NCI-H2227 (cell line): ENCODE data around the gene CDH5.

ENCODE experiments used
- DNase-seq: peaks from one replicate; lab custom pipeline; 2025; ENCODE audit not compliant: unreplicated experiment; lab: John Stamatoyannopoulos, UW

The CDH5 gene

GRCh38 chr16:66372078-66372897 is 5.8 kb downstream of the CDH5 start:
- no peak for DNase-seq

DNA sequence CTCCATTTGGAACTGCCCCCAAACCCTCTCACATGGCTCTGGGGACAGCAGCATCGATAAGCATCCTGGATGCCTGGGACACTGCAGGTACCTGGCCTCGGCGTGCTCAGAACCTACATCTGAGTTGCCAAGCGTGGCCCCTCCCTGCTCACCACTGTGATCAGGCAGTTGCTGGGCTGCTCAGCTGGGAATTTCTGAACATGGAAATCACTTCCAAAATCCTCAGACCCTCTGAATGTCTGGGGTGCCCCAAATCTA is 6.3 kb downstream of the CDH5 start:
- no peak for DNase-seq

GRCh38 chr16:66373667-66374066 is 7.2 kb downstream of the CDH5 start:
- no peak for DNase-seq

- no peak for DNase-seq
These were observed 7.7 kb downstream of the CDH5 start for GRCh38 chr16:66374176-66374575.

DNA sequence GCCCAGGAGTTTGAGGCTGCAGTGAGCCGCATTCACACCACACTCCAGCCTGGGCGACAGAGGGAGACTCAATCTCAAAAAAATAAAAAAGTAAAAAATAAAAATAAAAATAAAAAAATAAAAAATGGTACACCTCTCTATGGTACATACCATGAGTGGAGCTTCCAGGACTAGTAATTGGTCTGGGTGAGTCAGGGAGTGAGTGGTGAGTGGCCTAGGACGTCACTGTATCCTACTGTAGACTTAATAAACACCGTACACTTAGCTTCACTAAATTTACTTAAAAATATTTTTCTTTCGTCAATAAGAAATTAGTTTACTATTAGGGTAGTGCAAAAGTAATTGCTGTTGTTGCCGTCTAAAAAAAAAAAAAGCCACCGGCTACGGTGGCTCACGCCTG is 9.0 kb downstream of the CDH5 start:
- no peak for DNase-seq

DNA sequence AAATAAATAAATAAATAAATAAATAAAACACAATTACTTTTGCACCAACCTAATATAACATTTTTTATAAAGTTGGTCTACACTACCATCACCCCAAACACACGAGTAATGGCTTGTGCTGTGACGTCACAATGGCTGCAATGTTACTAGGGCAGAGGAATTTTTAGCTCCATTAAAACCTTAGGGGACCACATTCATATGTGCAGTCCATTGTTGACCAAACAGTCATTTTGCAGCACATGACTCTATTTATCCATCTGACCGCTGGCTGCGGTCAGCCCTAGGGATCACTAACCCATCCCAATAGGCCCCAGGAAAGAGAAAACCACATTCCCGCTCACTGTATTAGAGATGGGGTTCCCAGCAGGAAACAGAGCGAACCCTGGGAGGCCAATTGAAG is 9.6 kb downstream of the CDH5 start:
- DNase-seq: no peak

- no peak for DNase-seq
These were observed 10.2 kb downstream of the CDH5 start for GRCh38 chr16:66376577-66377305.

GRCh38 chr16:66377324-66377723 is 10.8 kb downstream of the CDH5 start:
- DNase-seq: no peak

DNA sequence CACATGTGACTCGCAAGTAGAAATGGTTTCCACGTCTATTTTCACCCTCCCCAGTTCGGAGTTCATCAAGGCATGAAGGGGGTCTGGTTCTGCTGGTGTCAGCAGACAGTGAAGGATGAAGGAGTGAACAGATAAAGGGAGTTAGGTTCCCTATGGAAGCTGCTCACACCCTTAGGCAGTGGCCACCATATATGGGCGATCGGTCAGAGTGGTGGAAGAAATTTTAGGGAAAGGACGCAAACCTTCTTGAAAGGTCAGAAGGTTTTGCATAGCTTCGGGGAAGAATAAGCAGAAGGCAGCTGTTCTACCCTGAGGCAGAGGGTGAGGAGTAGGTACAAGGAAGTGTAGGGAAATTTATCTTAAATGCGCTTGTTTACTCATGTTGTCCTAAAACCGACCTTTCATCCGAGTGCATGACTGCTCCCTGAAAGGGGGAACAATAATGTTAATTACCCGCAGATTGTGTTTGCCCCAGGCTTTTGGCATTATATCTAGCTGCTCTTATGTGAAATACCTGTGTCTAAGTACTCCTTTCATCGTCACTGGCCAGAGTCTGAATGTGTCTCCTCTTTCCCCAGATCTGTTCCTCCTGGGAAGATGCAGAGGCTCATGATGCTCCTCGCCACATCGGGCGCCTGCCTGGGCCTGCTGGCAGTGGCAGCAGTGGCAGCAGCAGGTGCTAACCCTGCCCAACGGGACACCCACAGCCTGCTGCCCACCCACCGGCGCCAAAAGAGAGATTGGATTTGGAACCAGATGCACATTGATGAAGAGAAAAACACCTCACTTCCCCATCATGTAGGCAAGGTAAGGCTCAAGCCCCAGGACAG is 12.5 kb downstream of the CDH5 start:
- DNase-seq: no peak

- DNase-seq: no peak
These were observed 13.1 kb downstream of the CDH5 start for GRCh38 chr16:66379571-66379941.

DNA sequence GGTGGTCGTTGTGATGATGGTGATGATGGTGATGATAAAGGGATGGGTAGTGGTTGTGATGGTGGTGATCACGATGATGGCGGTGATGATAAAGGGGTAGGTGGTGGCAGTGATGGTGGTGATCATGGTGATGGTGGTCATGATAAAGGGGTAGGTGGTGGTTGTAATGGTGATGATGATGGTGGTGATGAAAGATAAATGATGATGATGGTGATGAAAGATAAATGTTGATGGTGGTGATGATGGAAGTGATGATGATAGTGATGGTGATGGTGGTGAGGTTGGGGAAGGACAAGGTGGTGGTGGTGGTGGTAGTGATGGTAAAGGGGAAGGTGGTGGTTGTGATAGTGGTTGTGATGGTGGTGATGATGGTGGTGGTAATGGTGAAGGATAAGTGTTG is 13.9 kb downstream of the CDH5 start:
- DNase-seq: no peak

DNA sequence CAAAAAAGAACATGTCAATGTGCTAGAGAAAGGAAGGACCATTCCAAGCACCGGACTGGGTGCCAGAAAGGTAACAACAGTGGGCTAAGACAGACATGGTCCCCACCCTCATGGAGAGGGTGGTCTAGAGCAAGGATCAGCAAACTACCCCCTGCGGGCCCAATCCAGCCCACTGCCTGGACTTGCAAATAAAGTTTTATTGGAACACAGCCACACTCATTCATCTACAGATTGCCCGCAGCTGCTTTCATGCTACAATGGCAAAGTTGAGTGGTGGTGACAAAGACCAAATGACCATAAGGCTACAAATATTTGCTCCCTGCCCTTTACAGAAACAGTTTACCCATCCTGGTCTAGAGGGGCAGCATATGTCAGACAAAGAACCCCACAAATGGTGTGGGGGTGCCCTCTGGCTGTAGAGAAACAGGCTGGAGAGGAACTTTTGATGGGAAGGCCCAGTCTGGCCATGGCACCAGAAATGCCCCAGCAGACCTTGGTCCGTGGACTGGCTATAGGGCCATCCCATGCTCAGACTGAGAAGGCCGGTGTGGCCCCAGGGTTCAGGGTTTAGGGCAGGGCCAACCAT is 15.2 kb downstream of the CDH5 start:
- no peak for DNase-seq

- DNase-seq: no peak
These were observed 15.9 kb downstream of the CDH5 start for GRCh38 chr16:66382171-66382965.

DNA sequence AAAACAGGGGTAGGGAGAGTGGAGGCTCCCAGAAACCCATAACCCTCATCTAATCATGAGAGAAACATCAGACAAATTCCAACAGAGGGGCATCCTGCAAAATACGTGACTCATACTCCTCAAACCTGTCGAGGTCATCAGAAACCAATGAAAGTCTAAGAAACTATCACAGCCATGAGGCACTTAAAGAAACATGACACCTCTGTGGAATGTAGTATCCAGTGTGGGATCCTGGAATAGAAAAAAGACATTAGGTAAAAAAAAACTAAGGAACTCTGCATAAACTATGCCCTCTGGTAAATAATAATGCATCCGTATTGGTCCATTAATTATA is 16.4 kb downstream of the CDH5 start:
- DNase-seq: no peak

- no peak for DNase-seq
These were observed 17.1 kb downstream of the CDH5 start for GRCh38 chr16:66383551-66383950.

DNA sequence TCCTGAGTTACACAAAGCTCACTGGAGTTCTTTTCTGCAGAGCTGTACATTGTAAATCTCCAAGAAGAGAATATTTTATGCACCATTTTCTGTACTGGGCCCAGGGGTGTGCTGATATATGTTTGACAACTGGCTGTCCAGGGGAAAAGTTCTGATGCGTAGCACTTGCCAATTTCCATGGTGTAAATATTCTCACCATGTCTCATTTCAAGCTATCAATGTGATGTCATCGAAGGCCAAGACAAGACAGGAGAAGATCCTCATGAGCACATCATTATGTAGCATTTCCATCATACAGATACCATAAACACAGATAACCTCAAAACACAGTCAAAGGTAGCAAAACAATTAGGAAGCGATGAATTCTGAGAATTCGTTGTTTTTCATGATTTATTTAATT is 18.9 kb downstream of the CDH5 start:
- DNase-seq: no peak

GRCh38 chr16:66386629-66387622 is 20.4 kb downstream of the CDH5 start:
- DNase-seq: no peak

DNA sequence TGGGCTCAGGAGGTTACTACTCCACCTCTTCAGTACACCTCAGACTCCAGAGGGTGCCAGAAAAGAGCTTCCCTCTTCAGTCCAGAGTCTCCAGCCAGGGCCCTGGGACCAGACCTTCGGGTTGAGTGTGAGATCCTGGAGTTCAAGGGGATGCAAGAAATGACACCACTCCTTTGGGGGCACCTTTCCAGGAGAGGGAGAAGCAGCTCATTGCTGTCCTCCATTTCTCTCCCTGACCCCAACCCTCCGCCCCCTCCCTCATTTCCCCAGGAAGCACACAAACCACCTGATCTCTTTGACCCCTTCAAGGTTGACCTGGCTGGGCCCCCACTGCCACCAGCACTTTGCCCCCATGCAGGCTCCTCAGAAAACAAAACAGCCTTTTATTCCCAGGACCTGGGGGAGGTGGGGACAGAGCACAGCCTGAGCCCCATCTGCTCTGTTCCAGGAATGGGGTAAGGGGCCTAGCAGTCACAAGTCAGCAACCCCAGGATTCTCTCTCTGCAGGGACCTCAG is 21.4 kb downstream of the CDH5 start:
- no peak for DNase-seq

- DNase-seq: no peak
These were observed 22.1 kb downstream of the CDH5 start for GRCh38 chr16:66388350-66389139.
